Measurements from ENCODE around the gene EHD2.
"Not testable (repeated sequence)": the region's sequence is repeated elsewhere in the genome, so short reads cannot be mapped to it uniquely, and the experiment has no call there.

EHD2 gene

DNA sequence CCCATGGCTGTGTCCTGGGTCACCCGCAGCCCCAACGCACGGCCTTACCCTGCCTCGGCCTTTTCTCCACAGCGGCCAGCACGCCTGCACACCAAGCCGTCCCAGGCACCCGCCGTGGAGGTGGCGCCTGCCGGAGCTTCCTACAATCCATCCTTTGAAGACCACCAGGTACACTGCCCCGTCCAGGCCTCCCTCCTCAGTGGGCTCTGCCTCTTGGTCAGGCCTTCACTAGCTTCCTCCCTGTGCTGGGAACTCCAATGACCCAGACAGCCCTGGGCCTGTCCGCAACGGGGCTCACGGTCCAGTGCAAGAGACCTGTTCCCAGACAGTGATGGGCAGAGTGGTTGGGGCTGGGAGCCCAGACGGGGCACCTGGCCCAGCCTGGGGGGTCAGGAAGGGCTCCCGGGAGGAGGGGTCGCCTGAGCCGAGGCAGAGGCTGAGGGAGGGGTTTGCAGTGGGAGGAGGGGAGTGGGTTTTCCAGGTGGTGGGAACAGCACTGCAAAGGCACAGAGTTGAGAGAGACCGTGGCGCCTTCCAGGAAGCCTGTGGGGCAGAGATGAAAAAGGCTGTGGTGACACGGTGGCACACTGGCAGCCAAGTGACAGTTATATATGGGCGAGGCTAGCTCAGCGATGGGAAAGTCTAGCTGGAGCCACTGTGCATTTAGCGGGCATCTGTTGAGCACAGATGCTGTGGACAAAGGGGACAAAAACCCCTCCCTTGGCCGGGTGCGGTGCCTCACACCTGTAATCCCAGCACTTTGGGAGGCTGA is 39.4 kb downstream of the EHD2 start:
- no peak for DNase-seq

- no peak for DNase-seq
Observed at GRCh38 chr19:47754206-47755064, 41.2 kb downstream of the EHD2 start.

GRCh38 chr19:47755065-47755761 is 42.0 kb downstream of the EHD2 start:
- DNase-seq: no peak

GRCh38 chr19:47755762-47756626 is 42.8 kb downstream of the EHD2 start:
- DNase-seq: no peak

- no peak for DNase-seq
Observed at GRCh38 chr19:47756627-47756929, 43.4 kb downstream of the EHD2 start.

DNA sequence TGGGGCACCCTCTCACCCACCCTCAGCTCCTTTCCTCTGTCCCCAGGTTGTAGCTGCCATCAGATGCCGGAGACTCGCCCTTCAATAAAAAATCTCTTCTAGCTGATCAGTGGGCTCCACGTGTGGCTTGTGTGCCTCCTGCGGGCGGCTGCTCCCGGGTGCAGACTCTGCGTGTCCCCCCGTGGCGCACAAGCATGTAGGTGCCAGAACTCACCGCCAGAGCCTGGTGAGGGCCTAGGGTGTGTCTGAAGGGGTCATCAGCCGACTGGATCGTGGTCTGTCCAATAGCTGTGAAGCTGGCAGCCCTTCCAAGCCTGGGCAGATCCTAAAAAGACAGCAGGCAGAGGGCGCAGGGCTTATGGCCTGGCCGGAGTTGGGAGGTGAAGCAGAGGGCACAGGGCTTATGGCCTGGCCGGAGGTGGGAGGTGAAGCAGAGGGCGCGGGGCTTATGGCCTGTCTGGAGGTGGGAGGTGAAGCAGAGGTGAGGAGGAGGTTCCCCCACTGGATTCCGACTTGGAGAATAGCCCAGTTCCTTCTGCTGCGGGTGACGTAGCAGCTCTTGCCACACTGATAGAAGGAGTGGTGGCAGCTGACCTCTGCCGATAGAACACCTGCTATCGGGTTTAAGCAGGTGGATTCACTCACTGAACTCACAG is 43.9 kb downstream of the EHD2 start:
- no peak for DNase-seq

- no peak for DNase-seq
Observed at GRCh38 chr19:47757617-47758442, 44.6 kb downstream of the EHD2 start.

DNA sequence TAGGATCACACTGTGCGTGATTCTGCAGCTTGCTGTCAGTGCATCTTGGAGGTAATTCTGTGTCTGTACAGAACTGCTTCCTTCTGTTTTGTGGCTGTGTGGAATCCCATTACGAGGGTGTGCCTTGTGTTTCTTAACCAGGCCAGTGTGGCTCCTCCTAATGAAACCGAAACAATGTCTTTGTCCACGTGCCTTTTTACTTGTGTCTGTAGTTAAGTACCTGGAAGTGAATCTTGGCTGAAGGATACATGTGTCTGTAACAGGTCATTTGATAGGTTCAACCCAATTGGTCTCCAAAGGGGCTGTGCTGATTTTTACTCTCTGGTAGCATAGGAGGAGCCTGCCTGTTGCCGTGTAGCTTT is 45.2 kb downstream of the EHD2 start:
- DNase-seq: no peak

GRCh38 chr19:47760632-47760999 is 47.4 kb downstream of the EHD2 start:
- DNase-seq: no peak

DNA sequence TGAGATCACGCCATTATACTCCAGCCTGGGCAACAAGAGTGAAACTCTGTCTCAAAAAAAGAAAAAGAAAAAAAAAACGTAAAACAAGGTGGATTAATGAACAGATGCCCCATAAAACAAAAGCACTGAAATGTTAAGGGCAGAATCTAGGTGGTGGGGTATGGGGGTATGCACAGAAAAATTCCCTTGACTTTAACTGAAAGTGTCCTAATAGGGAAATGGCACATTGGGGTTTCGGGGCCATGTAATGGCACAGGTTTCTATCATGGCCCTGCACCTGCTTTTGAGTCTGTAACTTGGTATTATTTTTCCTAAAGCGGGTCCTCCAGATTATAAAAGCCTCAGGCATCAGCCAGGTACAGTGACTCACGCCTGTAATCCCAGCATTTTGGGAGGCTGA is 48.3 kb downstream of the EHD2 start:
- no peak for DNase-seq

- no peak for DNase-seq
Observed at GRCh38 chr19:47762151-47762550, 48.9 kb downstream of the EHD2 start.

- DNase-seq: no peak
Observed at GRCh38 chr19:47762615-47763308, 49.5 kb downstream of the EHD2 start.

DNA sequence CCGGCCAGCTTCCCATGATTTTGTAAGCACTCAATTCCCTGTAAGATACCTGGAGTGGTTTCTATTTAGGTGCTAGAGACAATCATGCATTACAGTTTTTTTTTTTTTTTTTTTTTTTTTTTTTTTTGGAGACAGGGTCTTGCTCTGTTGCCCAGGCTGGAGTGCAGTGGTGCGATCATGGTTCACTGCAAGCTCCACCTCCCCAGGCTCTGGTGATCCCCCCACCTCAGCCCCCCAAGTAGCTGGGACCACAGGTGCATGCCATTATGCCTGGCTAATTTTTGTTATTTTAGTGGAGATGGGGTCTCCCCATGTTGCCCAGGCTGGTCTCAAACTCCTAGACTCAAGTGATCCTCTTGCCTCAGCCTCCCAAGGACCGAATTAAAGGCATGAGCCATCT is 51.5 kb downstream of the EHD2 start:
- not testable (repeated sequence) for DNase-seq

GRCh38 chr19:47765523-47766358 is 52.5 kb downstream of the EHD2 start:
- peak; percentile 76 for DNase-seq

- DNase-seq: no peak
Observed at GRCh38 chr19:47766359-47766620, 53.1 kb downstream of the EHD2 start.

- no peak for DNase-seq
Observed at GRCh38 chr19:47766670-47767069, 53.4 kb downstream of the EHD2 start.

- DNase-seq: no peak
Observed at GRCh38 chr19:47767349-47767748, 54.1 kb downstream of the EHD2 start.

GRCh38 chr19:47768604-47769003 is 55.4 kb downstream of the EHD2 start:
- DNase-seq: no peak

GRCh38 chr19:47769534-47769933 is 56.3 kb downstream of the EHD2 start:
- DNase-seq: no peak

GRCh38 chr19:47771291-47771690 is 58.1 kb downstream of the EHD2 start:
- DNase-seq: not testable (repeated sequence)

Measured in hematopoietic multipotent progenitor cell treated with erythropoietin and hydrocortisone succinate and interleukin-3 and kit ligand, for 4 days (in vitro differentiated cells).